D721Med (cell line): ENCODE data around the gene DCDC1.
A peak's percentile ranks its signal among the peaks of the same experiment; 100 is the strongest.

ENCODE experiments used
- DNase-seq: peaks from one replicate; pipeline ENCODE4 v3.0.0; 2011; ENCODE audit warnings: low spot score; ENCODE audit not compliant: insufficient read length
- FAIRE-seq: peaks from 2 replicates; lab custom pipeline; 2011; peaks lifted over from hg19 to GRCh38; lab: Jason Lieb, UNC
- CTCF ChIP-seq: IDR thresholded peaks from 2 replicates; pipeline ENCODE4 v1.5.1; 2012; ENCODE audit warnings: mild to moderate bottlenecking, control low read depth; ENCODE audit not compliant: insufficient read depth; ENCODE audit errors: missing control alignments

DCDC1 gene

GRCh38 chr11:31369348-31370329 lies at the start of gene DCDC1, which contains the start of gene DNAJC24:
TSS of gene DCDC1 (minus strand) at chr11:31369739. CDS start at chr11:31328280, 41,459 bp downstream.
TSS of gene DNAJC24 (plus strand) at chr11:31369860. CDS start at chr11:31370749, 889 bp downstream.
- DNase-seq (peak; percentile 20), FAIRE-seq (peak; percentile 67)
- no peak for TF ChIP-seq CTCF

GRCh38 chr11:31419138-31419537 lies 49.6 kb upstream of the DCDC1 start:
- DNase-seq (no peak), FAIRE-seq (no peak)
- TF ChIP-seq CTCF, result no peak

- no peak for FAIRE-seq
- no peak for DNase-seq
- no peak for TF ChIP-seq CTCF
These were observed 48.3 kb upstream of the DCDC1 start for GRCh38 chr11:31417816-31418215.

- DNase-seq (no peak), FAIRE-seq (no peak)
- TF ChIP-seq CTCF, result no peak
These were observed 47.8 kb upstream of the DCDC1 start for GRCh38 chr11:31417357-31417756.

GRCh38 chr11:31415435-31415834 lies 45.9 kb upstream of the DCDC1 start:
- TF ChIP-seq CTCF, result no peak
- FAIRE-seq, result no peak
- no peak for DNase-seq

- DNase-seq, result no peak
- TF ChIP-seq CTCF, result no peak
- no peak for FAIRE-seq
These were observed 44.8 kb upstream of the DCDC1 start for GRCh38 chr11:31414338-31414737.

GRCh38 chr11:31412946-31413345 lies 43.4 kb upstream of the DCDC1 start:
- TF ChIP-seq CTCF, result no peak
- no peak for FAIRE-seq
- no peak for DNase-seq
